SJSA1 (cell line): ENCODE measurements around the gene ODF4. TPM values are rescaled to one million over a fixed set of nuclear protein-coding genes. Genes with fewer than 3 reads are reported as not detected.
"Not testable (repeated sequence)": the region's sequence is repeated elsewhere in the genome, so short reads cannot be mapped to it uniquely, and the experiment has no call there.

Experiments
- DNase-seq, 2 experiments: peaks; one replicate each; pipeline ENCODE4 v3.0.0-alpha.2; 2015 to 2020; ENCODE audit warnings: low spot score in 2 of 2, low read depth in 1 of 2
- H3K27ac ChIP-seq: fragments of 250-450 bp; sonication (Bioruptor Pico); 2 replicates; pipeline ENCODE4 v1.5.1; 2020; ENCODE audit warnings: mild to moderate bottlenecking, moderate library complexity
- H3K27me3 ChIP-seq: fragments of 250-450 bp; sonication (Bioruptor Pico); replicated peaks from 2 replicates; pipeline ENCODE4 v1.5.1; 2020; ENCODE audit warnings: mild to moderate bottlenecking, moderate library complexity
- H3K36me3 ChIP-seq: fragments of 250-450 bp; sonication (Bioruptor Pico); 2 replicates; pipeline ENCODE4 v1.5.1; 2020; ENCODE audit warnings: mild to moderate bottlenecking
- H3K4me1 ChIP-seq: fragments of 250-450 bp; sonication (Bioruptor Pico); replicated peaks from 2 replicates; pipeline ENCODE4 v1.6.1; 2021; ENCODE audit warnings: mild to moderate bottlenecking
- H3K4me3 ChIP-seq: fragments of 250-450 bp; sonication (Bioruptor Pico); 2 replicates; pipeline ENCODE4 v1.5.1; 2020; ENCODE audit warnings: mild to moderate bottlenecking
- H3K9me3 ChIP-seq: fragments of 250-450 bp; sonication (Bioruptor Pico); replicated peaks from 2 replicates; pipeline ENCODE4 v1.5.1; 2020; ENCODE audit warnings: mild to moderate bottlenecking
- total RNA-seq: library from RNA; depleted of rRNA; stranded (reverse); fragments of >200 nt; shearing (Covaris generic); gene quantifications from 2 replicates; pipeline ENCODE4 v1.2.3, GENCODE V29; 2014

The ODF4 gene
- total RNA-seq, 1 experiment from 2014 or later: not detected

DNA sequence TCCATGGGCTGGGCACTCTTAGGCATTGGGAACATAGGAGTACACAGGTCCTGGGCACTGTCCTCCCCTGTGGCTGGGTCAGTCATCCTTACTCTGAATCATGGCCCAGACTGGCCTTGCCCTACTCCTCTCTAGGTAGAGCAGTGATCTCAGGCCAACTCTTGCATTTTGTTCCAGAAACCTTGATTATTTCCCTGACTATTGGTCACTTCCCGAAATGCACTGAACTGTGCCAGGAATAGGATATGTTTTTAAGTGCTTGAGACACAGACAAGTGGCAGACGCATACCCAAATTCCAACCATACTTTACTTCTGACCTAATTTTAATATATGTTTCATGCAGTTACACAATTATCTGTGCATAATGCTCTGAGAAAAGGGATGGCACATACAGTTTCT, 26.6 kb downstream of the ODF4 start:
- H3K27me3 ChIP-seq: no peaks in the 10 kb centered on the region
- H3K9me3 ChIP-seq: no peaks in the 10 kb centered on the region
- H3K4me1 ChIP-seq: 0 out of 2 replicates have a peak, but pooled peaks cover 8% of the 10 kb centered on the region
- peak in 1 of 2 experiments; percentile 31 for DNase-seq
- no peak overlapping the region for H3K27ac ChIP-seq
- H3K4me3 ChIP-seq: no peak overlapping the region
- peaks cover 21% of the 10 kb centered on the region; the same call in 1 of the 2 replicates for H3K36me3 ChIP-seq

DNA sequence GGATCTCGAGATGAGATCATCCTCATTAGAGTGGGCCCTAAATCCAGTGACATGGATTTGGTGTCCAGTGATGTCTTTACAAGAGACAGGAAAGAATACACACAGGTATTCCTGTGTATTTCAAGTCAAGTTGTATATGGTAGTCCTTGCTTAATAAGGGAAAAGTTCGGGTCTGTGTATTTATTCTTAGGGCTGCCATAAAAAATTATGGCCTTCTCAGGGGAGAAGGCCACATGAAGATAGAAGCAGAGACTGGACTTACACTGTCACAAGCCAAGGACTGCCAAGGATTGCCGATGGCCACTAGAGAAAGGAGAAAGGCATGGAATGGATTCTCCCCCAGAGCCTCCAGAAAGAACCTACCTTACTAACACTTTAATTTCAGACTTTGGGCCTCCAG, 28.6 kb downstream of the ODF4 start:
- Histone ChIP-seq H3K4me1 (0 out of 2 replicates have a peak, but pooled peaks cover 8% of the 10 kb centered on the region), H3K27me3 (no peaks in the 10 kb centered on the region), H3K4me3 (no peak overlapping the region), H3K27ac (no peak overlapping the region), H3K36me3 (peaks cover 21% of the 10 kb centered on the region; the same call in 1 of the 2 replicates), H3K9me3 (no peaks in the 10 kb centered on the region)
- DNase-seq: no peak

DNA sequence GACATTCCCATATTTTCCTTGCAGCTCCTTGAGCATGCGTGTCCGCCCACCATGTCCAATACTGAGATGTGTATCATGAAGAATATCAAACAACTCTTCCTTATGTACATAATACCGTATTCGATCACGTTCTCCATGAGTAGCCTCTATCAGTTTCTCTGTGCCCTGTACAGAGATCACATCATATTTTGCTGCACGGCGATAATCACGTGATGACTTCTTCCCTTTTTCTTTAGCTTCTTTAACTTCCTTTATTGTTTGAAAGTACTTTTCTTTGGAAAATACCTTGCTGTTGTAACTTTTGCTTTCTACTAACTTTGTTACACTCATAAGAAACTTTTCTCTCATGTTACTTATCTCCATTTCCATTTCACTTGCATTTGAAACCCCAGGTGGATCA, 30.3 kb downstream of the ODF4 start:
- no peak overlapping the region for H3K27ac ChIP-seq
- no peaks in the 10 kb centered on the region for H3K27me3 ChIP-seq
- H3K4me3 ChIP-seq: no peak overlapping the region
- peaks cover 19% of the 10 kb centered on the region for H3K36me3 ChIP-seq
- H3K9me3 ChIP-seq: no peaks in the 10 kb centered on the region
- DNase-seq: no peak
- 0 out of 2 replicates have a peak, but pooled peaks cover 8% of the 10 kb centered on the region for H3K4me1 ChIP-seq

DNA sequence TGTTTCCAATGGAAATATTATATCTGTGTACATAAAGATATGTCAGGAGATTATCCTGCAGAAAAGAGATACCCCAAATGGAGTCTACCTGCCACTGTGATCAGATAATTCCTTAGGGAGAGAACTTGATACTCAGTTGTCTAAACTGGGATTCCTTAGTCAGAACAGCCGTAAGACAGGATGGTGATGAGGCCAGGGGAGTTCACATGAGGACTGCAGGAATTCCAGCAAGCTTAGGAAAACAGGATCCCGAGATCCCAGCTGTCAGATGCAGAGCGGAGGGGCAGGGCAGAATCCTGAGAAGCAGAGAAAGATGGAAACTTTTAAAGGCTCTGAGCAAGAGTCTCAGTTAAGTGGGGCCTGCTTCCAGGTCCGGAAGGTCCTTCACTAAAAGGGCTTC, 32.1 kb downstream of the ODF4 start:
- Histone ChIP-seq H3K36me3 (peaks cover 23% of the 10 kb centered on the region), H3K27me3 (no peaks in the 10 kb centered on the region), H3K4me1 (peaks cover 11% of the 10 kb centered on the region), H3K4me3 (no peak overlapping the region), H3K27ac (no peak overlapping the region), H3K9me3 (no peaks in the 10 kb centered on the region)
- no peak for DNase-seq

DNA sequence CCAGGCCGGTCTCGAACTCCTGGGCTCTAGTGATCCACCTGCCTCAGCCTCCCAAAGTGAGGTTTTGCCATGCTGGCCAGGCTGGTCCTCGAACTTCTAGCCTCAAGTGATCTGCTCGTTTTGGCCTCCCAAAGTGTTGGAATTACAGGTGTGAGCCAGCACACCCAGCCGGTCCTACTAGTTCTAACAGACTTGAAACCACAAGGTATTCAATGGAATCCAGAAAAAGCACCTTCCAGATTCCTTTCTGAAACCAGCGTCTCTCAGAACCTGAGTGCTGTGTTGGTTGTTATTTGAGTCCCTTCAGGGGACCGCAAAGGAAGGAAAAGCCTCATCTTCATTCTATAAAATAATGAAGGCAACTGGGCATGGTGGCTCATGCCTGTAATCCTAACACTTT, 32.8 kb downstream of the ODF4 start:
- Histone ChIP-seq H3K4me1 (peaks cover 13% of the 10 kb centered on the region), H3K4me3 (no peak overlapping the region), H3K27me3 (no peaks in the 10 kb centered on the region), H3K27ac (no peak overlapping the region), H3K9me3 (no peaks in the 10 kb centered on the region), H3K36me3 (peaks cover 30% of the 10 kb centered on the region)
- DNase-seq: no peak

DNA sequence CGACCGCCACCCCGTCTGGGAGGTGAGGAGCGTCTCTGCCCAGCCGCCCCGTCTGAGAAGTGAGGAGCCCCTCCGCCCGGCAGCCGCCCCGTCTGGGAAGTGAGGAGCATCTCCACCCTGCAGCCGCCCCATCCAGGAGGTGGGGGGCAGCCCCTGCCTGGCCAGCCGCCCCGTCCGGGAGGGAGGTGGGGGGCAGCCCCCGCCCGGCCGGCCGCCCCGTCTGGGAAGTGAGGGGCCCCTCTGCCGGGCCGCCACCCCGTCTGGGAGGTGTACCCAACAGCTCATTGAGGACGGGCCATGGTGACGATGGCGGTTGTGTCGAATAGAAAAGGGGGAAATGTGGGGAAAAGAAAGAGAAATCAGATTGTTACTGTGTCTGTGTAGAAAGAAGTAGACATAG, 34.2 kb downstream of the ODF4 start:
- not testable (repeated sequence) for DNase-seq, H3K27ac ChIP-seq, H3K4me3 ChIP-seq, H3K27me3 ChIP-seq, H3K9me3 ChIP-seq
- H3K4me1 ChIP-seq: peaks cover 13% of the 10 kb centered on the region
- peaks cover 38% of the 10 kb centered on the region for H3K36me3 ChIP-seq

DNA sequence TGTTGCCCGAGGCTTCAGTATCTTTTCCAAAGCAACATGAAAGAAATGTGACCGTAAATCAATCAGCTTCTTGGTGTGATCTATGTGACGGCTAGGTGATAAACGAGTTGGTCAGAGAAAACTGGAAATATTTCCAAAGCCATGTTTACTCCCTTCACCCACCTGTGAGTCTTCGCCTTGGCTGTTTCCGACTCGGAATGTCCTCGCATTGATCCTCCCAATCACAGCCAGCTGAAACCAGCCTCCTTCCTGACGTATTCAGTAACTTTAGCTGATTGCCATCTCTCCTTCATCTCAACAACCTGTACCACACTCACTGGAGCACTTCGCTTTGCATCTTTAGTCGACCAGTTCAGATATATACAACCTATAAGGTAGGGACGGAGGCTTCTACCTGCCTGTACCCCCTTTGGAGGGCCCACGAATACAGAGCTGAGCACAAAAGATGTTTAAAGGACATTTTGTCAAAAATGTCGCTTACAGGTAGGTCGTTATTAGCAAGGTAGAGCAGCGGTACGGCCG, 36.2 kb downstream of the ODF4 start:
- peaks cover 17% of the 10 kb centered on the region for H3K4me1 ChIP-seq
- peaks cover 45% of the 10 kb centered on the region for H3K36me3 ChIP-seq
- no peaks in the 10 kb centered on the region for H3K9me3 ChIP-seq
- H3K27me3 ChIP-seq: no peaks in the 10 kb centered on the region
- H3K4me3 ChIP-seq: peak overlapping the region; percentile 48
- H3K27ac ChIP-seq: no peak overlapping the region; the same call in 1 of the 2 replicates
- DNase-seq: no peak

DNA sequence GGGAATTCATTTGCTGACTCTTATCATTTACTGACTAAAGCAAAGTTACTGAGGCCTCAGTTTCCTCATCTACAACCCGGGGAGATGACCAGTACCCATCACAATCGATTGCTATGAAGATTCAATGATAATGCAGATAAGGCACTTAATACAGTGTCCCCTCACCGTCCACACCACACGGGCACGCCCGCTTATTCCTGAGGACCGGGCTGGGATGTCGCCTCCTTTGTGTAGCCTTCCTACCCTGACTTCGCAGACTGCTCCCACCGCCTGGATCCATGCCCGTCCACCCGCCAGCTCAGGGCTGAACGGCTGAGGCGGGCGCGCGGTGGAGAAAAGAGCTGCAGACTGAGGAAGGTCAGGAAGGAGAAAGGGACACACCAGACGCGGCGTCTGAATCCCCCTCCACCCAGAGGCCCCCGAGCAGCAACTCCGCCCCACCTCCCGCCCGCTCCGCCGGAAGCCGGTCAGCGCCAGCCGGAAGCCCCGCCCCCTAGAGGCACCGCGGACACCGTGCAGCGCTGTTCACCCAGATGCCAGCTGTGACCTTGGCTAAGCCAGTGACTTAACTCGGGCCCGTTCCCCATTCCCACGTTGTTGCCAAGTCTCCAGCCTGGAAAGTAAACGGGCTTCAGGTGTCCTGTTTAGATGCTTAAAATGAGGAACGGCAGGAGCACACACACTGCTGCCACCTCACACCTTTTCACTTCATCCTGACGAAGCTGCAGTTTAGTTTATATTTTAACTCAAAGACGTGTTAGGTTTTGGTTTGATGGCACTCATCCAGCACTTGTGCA, 36.8 kb downstream of the ODF4 start, which contains the start of gene KRABD2:
Gene KRABD2, minus strand, starts transcription at position 434 of the 797 bp plus-strand sequence.
- Histone ChIP-seq H3K4me1 (peaks cover 21% of the 10 kb centered on the region), H3K36me3 (peaks cover 51% of the 10 kb centered on the region), H3K27ac (peak within 1 kb of the TSS; percentile 22; the same call in 1 of the 2 replicates), H3K27me3 (no peaks in the 10 kb centered on the region), H3K9me3 (no peaks in the 10 kb centered on the region), H3K4me3 (peak within 1 kb of the TSS; percentile 48)
- peak; percentile 74 to 91 for DNase-seq

DNA sequence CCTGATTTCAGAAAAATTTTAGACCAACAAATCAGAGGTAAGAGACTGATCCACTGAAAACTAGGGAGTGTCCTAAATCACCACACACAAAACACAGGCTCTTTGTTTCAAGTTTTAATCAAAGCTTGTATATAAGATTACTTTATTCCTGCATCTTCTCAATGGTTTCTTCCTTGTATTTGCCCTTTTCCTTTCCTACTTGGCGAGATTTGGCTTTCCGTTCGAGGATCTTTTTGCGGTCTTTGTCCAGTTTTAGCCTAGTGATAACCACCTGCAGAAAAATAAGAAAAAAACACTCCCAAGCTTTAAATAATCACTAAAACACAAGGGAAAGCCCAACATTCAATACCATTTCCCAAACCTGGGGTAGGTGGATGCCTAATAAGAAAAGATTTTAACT, 37.8 kb downstream of the ODF4 start:
- H3K36me3 ChIP-seq: peaks cover 61% of the 10 kb centered on the region
- no peaks in the 10 kb centered on the region for H3K9me3 ChIP-seq
- H3K27ac ChIP-seq: no peak overlapping the region
- no peak overlapping the region for H3K4me3 ChIP-seq
- H3K4me1 ChIP-seq: peaks cover 27% of the 10 kb centered on the region
- no peaks in the 10 kb centered on the region for H3K27me3 ChIP-seq
- no peak for DNase-seq

DNA sequence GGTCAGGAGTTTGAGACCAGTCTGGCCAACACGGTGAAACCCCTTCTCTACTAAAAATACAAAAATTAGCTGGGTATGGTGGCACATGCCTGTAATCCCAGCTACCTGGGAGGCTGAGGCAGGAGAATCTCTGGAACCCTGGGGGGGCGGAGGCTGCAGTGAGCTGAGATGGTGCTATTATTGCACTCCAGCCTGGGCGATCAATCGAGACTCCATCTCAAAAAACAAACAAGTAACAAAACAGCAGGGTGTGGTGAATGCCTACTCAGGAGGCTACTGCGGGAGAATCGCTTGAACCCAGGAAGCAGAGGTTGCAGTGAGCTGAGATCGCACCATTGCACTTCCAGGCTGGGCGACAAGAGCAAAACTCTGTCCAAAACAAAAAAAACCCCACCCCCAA, 38.5 kb downstream of the ODF4 start:
- not testable (repeated sequence) for DNase-seq, H3K9me3 ChIP-seq, H3K27ac ChIP-seq, H3K4me3 ChIP-seq, H3K27me3 ChIP-seq
- Histone ChIP-seq H3K36me3 (peaks cover 62% of the 10 kb centered on the region), H3K4me1 (peaks cover 27% of the 10 kb centered on the region)

DNA sequence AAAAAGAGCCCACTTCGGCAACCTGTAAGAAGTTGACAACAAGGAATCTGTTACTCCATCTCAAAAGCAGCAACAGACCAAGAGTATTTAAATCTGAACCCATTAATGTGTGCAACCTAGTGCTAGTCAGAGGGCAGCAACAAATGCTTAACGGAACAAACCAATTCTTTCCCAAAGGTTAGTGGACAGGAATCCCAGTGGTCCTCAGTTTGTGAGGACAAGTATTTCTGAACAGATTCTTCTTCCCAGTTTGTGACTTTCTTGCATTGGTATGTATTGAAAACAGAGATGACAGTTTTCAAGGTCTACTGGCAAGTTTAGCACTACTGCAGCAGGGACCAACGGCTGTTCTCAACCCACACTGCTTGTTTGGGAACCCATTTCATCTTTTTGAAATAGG, 40.4 kb downstream of the ODF4 start:
- H3K36me3 ChIP-seq: peaks cover 65% of the 10 kb centered on the region

DNA sequence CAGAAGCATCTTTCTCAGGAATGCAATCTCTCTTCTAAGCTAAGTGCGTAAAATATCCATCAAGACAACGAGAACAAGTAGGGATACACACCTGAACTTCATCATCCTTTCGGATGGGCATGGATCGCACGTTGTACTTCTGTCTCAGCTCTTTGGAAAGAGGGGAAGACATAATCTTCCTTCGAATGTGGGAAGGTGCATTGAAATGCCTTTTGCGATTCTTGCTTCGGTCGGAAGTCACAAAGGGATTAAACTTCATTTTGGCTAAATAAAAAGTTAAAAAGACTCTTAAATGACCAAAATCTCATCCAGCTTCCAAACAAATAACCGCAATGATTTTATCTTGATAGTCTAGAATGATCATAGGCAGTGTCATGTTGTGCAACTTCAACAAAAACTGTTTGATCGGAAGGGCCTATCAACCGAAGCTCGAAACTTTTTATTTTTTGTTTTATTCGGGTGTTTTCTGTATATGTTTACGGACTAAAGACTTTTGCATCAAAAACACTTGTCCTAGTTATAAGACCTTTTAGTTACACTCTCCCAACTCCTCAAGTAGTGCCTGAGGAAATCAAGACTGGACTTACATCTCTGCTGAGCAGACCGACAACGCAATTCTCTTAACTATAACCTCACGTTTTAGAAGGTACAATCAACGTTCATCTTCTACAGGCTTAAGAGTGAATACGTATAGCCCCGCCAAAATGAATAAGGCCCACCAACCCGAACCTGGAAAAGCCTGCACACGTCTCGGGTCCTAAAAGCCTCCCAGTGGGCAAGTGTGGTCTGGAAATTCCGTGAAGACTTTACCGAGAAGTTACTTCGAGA, 42.6 kb downstream of the ODF4 start:
- peaks cover 32% of the 10 kb centered on the region for H3K4me1 ChIP-seq

More for the DNA sequence above, 40.4 kb downstream of the ODF4 start:
- H3K27ac ChIP-seq: no peak overlapping the region
- DNase-seq: no peak
- no peaks in the 10 kb centered on the region for H3K9me3 ChIP-seq
- H3K27me3 ChIP-seq: no peaks in the 10 kb centered on the region
- peaks cover 36% of the 10 kb centered on the region for H3K4me1 ChIP-seq
- H3K4me3 ChIP-seq: no peak overlapping the region

DNA sequence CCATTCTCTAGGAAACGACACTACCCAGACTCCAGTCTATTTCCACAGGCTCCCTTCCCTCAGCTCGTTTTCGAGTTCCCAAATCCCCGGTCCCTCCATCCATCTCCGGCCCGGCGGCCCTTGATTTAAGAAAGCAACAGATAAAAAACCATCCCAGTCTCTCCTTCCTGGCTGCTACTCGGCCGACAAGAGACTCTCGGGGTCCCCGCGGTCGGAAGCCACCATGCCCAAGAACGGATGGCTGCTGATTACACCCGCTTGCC, 43.2 kb downstream of the ODF4 start:
- peaks cover 32% of the 10 kb centered on the region for H3K4me1 ChIP-seq
- H3K27me3 ChIP-seq: no peaks in the 10 kb centered on the region
- no peaks in the 10 kb centered on the region for H3K9me3 ChIP-seq
- H3K4me3 ChIP-seq: peak overlapping the region; percentile 81
- peaks cover 51% of the 10 kb centered on the region for H3K36me3 ChIP-seq
- peak overlapping the region; percentile 86 for H3K27ac ChIP-seq
- no peak for DNase-seq

More for the DNA sequence above, 42.6 kb downstream of the ODF4 start:
- H3K36me3 ChIP-seq: peaks cover 56% of the 10 kb centered on the region
- H3K27ac ChIP-seq: peak overlapping the region; percentile 86
- peak overlapping the region; percentile 81 for H3K4me3 ChIP-seq
- H3K27me3 ChIP-seq: no peaks in the 10 kb centered on the region
- no peaks in the 10 kb centered on the region for H3K9me3 ChIP-seq
- DNase-seq: no peak
